Measurements from ENCODE around the gene CYB561D2. TPM values are rescaled to one million over a fixed set of nuclear protein-coding genes. Genes with fewer than 3 reads are reported as not detected.

The CYB561D2 gene
- total RNA-seq, 1 experiment from 2014 or later = 27.5 TPM

DNA sequence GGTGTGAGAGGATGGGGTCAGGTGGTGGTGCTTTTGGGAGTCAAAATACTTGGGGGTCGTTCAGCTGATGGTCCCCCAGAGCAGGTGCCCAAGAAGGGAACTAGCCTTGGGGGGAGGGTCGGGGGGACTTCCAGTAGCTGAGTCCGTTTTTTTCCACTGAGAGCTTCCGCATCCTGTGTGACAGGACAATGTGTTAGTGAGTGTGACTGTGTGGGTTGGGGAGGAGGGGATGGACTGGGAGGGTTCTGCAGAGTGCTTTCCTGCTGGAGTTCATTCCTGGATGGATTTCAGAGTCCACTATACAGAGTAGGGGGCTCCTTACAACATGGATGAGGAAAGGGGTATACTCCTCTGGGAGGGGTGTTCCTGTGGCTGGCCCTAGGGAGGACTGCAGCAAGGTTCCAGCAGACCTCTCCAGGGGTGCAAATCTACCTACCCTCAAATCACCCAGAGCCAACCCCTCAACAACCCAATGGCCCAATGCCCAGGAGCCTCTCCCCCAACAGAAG, 27.5 kb upstream of the CYB561D2 start:
- TF ChIP-seq POLR2AphosphoS5 (IDR thresholded peaks at IDR 0.05; ENCODE audit: low read depth, low read length) (no peak), SIN3A (IDR thresholded peaks at IDR 0.05; ENCODE audit: borderline replicate concordance, insufficient read depth, low read depth, low read length) (no peak), TCF7L2 (IDR thresholded peaks at IDR 0.05; ENCODE audit: low read depth, low read length) (no peak)
- TF ChIP-seq, protein P1, sequence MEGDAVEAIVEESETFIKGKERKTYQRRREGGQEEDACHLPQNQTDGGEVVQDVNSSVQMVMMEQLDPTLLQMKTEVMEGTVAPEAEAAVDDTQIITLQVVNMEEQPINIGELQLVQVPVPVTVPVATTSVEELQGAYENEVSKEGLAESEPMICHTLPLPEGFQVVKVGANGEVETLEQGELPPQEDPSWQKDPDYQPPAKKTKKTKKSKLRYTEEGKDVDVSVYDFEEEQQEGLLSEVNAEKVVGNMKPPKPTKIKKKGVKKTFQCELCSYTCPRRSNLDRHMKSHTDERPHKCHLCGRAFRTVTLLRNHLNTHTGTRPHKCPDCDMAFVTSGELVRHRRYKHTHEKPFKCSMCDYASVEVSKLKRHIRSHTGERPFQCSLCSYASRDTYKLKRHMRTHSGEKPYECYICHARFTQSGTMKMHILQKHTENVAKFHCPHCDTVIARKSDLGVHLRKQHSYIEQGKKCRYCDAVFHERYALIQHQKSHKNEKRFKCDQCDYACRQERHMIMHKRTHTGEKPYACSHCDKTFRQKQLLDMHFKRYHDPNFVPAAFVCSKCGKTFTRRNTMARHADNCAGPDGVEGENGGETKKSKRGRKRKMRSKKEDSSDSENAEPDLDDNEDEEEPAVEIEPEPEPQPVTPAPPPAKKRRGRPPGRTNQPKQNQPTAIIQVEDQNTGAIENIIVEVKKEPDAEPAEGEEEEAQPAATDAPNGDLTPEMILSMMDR (IDR thresholded peaks at IDR 0.05) = no peak
- TF ChIP-seq, protein P2, sequence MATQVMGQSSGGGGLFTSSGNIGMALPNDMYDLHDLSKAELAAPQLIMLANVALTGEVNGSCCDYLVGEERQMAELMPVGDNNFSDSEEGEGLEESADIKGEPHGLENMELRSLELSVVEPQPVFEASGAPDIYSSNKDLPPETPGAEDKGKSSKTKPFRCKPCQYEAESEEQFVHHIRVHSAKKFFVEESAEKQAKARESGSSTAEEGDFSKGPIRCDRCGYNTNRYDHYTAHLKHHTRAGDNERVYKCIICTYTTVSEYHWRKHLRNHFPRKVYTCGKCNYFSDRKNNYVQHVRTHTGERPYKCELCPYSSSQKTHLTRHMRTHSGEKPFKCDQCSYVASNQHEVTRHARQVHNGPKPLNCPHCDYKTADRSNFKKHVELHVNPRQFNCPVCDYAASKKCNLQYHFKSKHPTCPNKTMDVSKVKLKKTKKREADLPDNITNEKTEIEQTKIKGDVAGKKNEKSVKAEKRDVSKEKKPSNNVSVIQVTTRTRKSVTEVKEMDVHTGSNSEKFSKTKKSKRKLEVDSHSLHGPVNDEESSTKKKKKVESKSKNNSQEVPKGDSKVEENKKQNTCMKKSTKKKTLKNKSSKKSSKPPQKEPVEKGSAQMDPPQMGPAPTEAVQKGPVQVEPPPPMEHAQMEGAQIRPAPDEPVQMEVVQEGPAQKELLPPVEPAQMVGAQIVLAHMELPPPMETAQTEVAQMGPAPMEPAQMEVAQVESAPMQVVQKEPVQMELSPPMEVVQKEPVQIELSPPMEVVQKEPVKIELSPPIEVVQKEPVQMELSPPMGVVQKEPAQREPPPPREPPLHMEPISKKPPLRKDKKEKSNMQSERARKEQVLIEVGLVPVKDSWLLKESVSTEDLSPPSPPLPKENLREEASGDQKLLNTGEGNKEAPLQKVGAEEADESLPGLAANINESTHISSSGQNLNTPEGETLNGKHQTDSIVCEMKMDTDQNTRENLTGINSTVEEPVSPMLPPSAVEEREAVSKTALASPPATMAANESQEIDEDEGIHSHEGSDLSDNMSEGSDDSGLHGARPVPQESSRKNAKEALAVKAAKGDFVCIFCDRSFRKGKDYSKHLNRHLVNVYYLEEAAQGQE (IDR thresholded peaks at IDR 0.05; ENCODE audit: insufficient read depth in 1 of 2, low read depth in 2 of 2, low read length in 1 of 2) = no peak
- no TSS peak for BruUV-seq (replicated peaks)
- POLR2A ChIA-PET = no interaction called here
- in situ Hi-C loops (cut with HindIII; ENCODE audit: low pct_unique_long_range_greater_than_20kb, low sequenced_read_pairs) (no loop called here), intact Hi-C loops (cut with micrococcal nuclease; ENCODE audit: unreplicated experiment) (no loop called here)
- H3K9me3 ChIP-seq (ENCODE audit: control insufficient read depth, insufficient read depth, low read depth, low read length) = no peaks in the 10 kb centered on the region
- H3K27me3 ChIP-seq (ENCODE audit: control insufficient read depth, insufficient read depth, low read length) = no peaks in the 10 kb centered on the region
- H3K27ac ChIP-seq (ENCODE audit: low read length) = no peak overlapping the region
- H3K4me1 ChIP-seq (ENCODE audit: control insufficient read depth, insufficient read depth, low read length) = peaks cover 30% of the 10 kb centered on the region
- no peak for DNase-seq (ENCODE audit: low read depth, low spot score)
- no peak for ATAC-seq
- no peak overlapping the region for H3K4me3 ChIP-seq (ENCODE audit: low read depth in 2 of 2, low read length in 2 of 2)
- H3K36me3 ChIP-seq (ENCODE audit: control insufficient read depth, insufficient read depth, low read length) = peaks cover 5% of the 10 kb centered on the region; the same call in 1 of the 2 replicates
- CTCF ChIA-PET = no interaction called here

DNA sequence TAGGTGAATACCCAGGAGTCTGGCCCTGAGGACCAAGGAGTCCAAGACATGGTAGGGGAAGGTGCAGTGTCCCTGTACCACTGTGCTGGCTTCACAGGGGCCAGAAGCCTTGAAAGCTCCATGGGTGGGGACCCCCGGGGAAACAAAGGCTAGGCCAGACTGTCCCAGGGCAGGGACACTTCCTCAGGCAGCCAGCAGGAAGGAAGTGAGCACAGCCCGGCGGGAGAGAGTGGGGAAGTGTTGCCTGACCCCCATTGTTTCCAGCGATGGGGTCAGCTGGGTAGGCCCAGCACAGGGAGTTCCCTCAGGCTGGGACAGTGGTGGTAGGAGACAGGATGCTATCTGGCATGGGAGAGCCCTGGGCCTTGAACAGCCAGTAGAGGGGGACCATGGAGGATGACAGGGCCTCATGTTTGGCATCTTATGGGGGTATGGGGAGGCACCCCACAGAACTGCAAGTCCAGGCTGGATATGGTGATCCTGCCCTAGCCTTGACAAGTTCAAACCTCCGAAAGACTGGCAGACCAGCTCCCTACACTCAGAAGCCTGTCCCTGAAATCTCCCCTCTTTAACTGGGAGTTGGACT, 27.0 kb upstream of the CYB561D2 start:
- H3K9me3 ChIP-seq (ENCODE audit: control insufficient read depth, insufficient read depth, low read depth, low read length) = no peaks in the 10 kb centered on the region
- no peak for ATAC-seq
- no peak overlapping the region for H3K4me3 ChIP-seq (ENCODE audit: low read depth in 2 of 2, low read length in 2 of 2)
- CTCF ChIA-PET = interaction anchor here (0.6 kb wide), 1 partner anchor 11 kb away, joined by 3 read pairs; no protein-coding TSS in a partner anchor
- no peaks in the 10 kb centered on the region for H3K27me3 ChIP-seq (ENCODE audit: control insufficient read depth, insufficient read depth, low read length)
- in situ Hi-C loops (cut with HindIII; ENCODE audit: low pct_unique_long_range_greater_than_20kb, low sequenced_read_pairs) (no loop called here), intact Hi-C loops (cut with micrococcal nuclease; ENCODE audit: unreplicated experiment) (no loop called here)
- BruUV-seq (replicated peaks) = no TSS peak
- no peak overlapping the region for H3K27ac ChIP-seq (ENCODE audit: low read length)
- no peak for DNase-seq (ENCODE audit: low read depth, low spot score)
- H3K4me1 ChIP-seq (ENCODE audit: control insufficient read depth, insufficient read depth, low read length) = peaks cover 33% of the 10 kb centered on the region
- H3K36me3 ChIP-seq (ENCODE audit: control insufficient read depth, insufficient read depth, low read length) = peaks cover 5% of the 10 kb centered on the region; the same call in 1 of the 2 replicates
- POLR2A ChIA-PET = interaction anchor here (0.7 kb wide), 1 partner anchor 287 kb away, joined by 3 read pairs; no protein-coding TSS in a partner anchor
- TF ChIP-seq POLR2AphosphoS5 (IDR thresholded peaks at IDR 0.05; ENCODE audit: low read depth, low read length) = no peak
- TF ChIP-seq SIN3A (IDR thresholded peaks at IDR 0.05; ENCODE audit: borderline replicate concordance, insufficient read depth, low read depth, low read length) = no peak
- TF ChIP-seq, protein P2 (IDR thresholded peaks at IDR 0.05; ENCODE audit: insufficient read depth in 1 of 2, low read depth in 2 of 2, low read length in 1 of 2) = no peak
- TF ChIP-seq, protein P1 (IDR thresholded peaks at IDR 0.05) = no peak
- TF ChIP-seq TCF7L2 (IDR thresholded peaks at IDR 0.05; ENCODE audit: low read depth, low read length) = no peak
